Activated CD4-positive, alpha-beta T cell treated with anti-CD3 and anti-CD28 coated beads for 4 hours (primary cell): Measurements from ENCODE around the gene IGF2R.
"Not testable (repeated sequence)": the region's sequence is repeated elsewhere in the genome, so short reads cannot be mapped to it uniquely, and the experiment has no call there.

Source experiments
- DNase-seq, 2 donors: peaks; one replicate each; pipeline ENCODE4 v3.0.0-alpha.2; 2020

Gene IGF2R

GRCh38 chr6:159997498-159998101, 28.7 kb downstream of the IGF2R start:
- DNase-seq, result no peak

- no peak for DNase-seq
Measured at GRCh38 chr6:159998538-159998937, 29.7 kb downstream of the IGF2R start.

DNA sequence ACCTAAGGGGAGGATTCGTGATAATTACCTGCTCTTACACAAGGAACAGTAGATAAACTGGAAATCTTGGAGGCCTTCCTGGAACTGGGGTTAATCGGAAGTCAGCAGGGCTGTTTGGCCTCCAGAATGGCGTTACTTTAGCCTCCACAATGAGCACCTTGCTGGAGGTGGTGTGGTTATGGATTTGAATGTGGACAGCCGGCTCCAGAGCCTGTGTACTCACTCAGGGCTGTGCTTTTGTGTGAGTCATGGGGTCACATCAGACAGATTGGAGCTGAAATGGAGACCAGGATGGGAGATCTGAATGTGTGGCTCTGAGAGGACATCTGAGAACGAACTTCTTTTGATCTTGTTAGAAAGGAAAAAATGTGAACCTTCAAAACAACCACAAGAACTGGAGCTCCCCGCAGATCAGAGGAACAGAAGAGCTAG, 30.4 kb downstream of the IGF2R start:
- DNase-seq, result no peak

DNA sequence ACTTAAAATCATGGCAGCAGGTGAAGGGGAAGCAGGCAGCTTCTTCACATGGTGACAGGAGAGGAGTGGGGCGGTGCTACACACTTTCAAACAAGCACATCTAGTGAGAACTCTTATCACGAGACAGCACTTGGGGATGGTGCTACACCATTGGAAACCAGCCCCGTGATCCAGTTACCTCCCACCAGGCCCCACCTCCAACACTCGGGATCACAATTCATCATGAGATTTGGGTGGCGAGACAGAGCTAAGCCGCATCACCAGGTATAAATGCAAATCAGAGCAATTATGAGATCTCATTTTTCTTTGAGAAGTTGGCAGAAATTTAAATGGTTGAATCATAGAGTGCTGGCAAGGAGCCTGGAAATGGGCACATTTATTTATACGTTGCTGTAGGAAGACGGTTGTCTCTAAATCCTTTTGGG, 31.4 kb downstream of the IGF2R start:
- DNase-seq, result no peak

DNA sequence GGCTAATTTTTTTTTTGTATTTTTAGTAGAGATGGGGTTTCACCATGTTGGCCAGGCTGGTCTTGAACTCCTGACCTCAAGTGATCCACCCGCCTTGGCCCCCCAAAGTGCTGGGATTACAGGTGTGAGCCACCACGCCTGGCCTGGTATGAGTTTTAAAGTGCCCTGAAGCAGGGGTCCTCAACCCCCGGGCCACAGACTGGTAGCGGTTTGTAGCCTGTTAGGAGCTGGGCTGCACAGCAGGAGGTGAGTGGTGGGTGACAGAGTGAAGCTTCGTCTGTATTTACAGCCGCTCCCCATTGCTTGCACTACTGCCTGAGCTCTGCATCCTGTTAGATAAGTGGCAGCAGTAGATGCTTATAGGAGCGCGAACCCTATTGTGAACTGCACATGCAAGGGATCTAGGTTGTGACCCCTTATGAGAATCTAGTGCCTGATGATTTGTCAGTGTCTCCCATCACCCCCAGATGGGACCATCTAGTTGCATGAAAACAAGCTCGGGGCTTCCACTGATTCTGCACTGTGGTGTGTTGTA, 32.1 kb downstream of the IGF2R start:
- not testable (repeated sequence) for DNase-seq

- no peak for DNase-seq
Measured at GRCh38 chr6:160002882-160003281, 34.0 kb downstream of the IGF2R start.

DNA sequence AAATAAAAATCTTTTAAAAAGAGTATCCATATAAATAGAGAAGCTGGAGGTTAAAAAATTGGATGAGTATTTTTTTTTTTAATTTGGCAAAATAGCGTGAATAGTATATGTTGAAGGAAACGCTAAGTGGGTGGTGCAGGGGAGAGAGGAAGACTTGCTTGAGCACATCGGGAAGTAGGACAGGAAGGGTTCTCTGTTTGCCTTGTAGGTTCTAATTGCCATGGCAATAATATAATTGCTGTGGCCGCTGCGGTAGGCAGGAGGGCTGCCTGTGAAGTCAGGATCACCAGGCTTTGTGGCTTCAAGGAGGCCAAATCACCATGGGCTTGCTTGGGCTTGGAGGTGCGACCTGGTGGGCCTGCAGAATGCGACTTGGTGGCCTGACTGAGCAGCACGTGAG, 35.1 kb downstream of the IGF2R start:
- DNase-seq, result no peak

- no peak for DNase-seq
Measured at GRCh38 chr6:160004419-160005175, 35.7 kb downstream of the IGF2R start.

DNA sequence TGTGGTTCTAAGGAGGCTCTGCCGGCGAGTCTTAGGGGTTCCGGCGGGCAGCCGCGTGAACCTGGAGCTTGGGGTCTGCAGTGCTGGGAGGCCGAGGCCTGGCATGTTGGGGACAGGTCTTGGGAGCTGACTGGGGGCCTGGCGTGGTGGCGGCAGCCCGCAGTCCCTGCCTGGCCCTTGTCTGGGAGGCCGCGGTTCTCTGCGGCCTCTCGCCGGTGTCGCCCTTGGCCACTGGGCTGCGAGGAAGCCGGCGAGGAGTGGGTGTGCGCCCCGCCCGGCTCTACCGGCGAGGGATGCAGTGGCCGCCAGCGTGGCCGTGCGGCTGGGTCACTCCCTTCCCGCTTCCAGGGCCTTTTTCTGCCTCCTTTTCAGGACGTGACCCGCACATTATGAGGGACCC, 36.3 kb downstream of the IGF2R start:
- no peak for DNase-seq

GRCh38 chr6:160005861-160006540, 37.1 kb downstream of the IGF2R start:
- DNase-seq, result no peak

DNA sequence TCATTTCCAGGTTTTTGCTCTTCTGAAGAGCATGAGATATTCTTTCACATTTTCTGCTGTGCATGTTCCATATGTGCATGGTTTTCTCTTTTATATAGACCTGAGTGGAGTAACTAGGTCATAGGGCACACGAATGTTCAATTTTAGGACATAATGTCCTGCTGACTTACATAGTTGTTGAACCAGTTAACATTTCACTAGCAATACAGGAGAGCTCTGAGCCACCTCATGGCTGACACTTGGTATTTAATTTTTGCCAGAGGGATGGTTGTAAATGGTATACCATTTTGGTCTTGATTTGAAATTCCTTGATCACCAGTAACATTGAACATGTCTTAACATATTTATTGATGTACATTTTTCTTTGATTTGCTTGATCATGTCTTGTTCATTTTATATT, 38.3 kb downstream of the IGF2R start:
- DNase-seq, result no peak

DNA sequence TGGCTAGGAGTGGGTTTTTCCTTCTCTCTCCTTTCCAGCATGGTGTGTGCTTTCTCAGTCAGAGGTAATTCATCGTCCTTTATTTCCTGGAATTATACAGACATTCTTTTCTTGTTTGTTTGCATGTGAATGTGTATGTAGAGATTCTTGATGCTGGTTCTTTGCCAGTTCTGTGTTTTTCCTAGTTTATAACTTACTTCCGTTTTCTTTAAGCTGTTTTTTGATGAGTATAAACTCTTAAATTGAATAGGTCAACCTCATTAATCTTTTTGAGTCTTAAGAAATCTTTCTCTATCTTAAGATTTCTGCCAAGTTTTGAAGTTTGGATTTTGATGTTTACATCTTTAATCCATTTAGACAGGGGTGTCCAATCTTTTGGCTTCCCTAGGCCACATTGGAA, 38.7 kb downstream of the IGF2R start:
- no peak for DNase-seq

DNA sequence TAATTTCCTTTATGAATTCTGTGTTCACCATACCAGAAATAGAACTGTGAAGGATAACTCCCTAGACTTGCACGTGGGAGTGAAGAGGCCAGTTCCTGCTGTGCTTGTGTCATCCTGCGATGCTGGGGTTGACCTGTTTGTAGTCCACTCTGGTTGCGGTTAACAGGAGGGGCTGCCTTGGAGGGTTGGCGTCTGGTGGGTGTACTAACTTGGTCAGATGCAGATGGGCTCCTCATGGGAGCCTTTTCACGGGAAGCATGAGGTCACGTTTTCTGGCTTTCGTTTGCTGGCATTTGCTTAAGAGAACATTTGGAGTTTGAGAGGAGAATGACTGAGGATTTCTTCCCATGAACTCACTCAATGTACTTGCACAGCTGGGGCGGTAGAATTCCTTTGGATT, 41.2 kb downstream of the IGF2R start:
- DNase-seq, result no peak

GRCh38 chr6:160013987-160014868, 45.3 kb downstream of the IGF2R start:
- no peak for DNase-seq

DNA sequence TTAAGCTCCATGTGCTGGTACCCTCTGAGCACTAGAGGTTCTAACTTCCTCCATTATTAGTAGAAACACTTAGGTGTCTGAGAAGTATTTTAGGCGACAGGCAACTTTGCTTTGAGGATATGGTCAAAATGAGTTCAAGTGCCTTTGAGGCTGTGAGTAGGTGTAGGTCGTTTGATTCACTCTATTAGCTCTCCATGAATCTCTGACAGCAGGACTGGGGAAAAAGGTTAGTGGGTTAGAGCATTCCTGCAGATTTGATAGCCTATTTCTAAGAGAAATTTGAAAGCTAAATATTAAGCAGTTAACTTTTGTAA, 45.9 kb downstream of the IGF2R start:
- no peak for DNase-seq

GRCh38 chr6:160015778-160016684, 47.1 kb downstream of the IGF2R start:
- DNase-seq, result no peak

DNA sequence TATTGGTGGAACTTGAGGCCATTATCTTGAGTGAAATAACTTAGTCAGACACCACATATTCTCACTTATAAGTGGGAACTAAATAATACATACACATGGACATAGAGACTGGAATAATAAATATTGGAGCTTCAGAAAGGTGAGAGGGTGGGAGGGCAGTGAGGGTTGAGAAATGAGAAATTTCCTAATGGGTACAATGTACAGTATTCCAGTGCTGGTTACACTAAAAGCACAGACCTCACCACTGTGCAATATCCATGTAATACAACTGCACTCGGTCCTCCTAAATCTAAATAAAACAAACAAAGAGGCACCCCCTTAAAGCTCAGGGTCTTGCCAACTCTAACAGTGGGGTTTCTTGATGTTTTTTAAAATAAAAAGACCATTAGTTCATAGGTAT, 53.2 kb downstream of the IGF2R start:
- DNase-seq, result no peak

- no peak for DNase-seq
Measured at GRCh38 chr6:160022793-160023192, 53.9 kb downstream of the IGF2R start.

DNA sequence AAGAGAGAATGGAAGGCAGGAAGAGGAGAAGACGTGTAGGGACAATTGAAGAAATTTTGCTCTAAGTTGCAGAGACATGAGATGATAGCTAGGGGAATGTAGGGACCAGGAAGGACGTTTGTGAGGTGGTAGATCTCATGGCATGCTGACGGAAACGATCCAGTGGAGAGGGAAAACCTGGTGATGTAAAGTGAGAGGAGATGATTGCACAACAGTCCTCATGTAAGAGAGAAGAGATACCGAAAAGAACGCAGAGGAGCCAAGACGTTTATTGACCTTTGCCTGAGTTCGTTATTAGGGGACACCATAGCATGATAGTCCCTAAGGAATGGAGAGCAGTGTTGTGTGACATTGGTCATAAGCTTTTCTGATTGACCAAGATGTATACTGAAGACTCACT, 55.3 kb downstream of the IGF2R start:
- DNase-seq, result no peak

- DNase-seq, result no peak
Measured at GRCh38 chr6:160027076-160027475, 58.2 kb downstream of the IGF2R start.

GRCh38 chr6:160027931-160028330, 59.0 kb downstream of the IGF2R start:
- DNase-seq, result no peak
